Tibial artery (tissue), 4 donors: Measurements from ENCODE around the gene MAN2A2.

Experiments used
- DNase-seq, 2 donors: peaks; one replicate each; pipeline ENCODE4 v3.0.0-alpha.2; 2019
- H3K27ac ChIP-seq, 2 donors: fragments of 200-600 bp; sonication (generic) in 1 of 2; 1 replicate in 1 of 2; 2 replicates in 1 of 2; pipeline ENCODE4 v1.5.1; 2018 to 2019; ENCODE audit warnings: mild to moderate bottlenecking in 1 of 2
- H3K27me3 ChIP-seq, 2 donors: fragments of 200-600 bp; sonication (generic) in 1 of 2; one replicate each; pipeline versions ENCODE4 v1.5.1 to v1.6.0; 2016 to 2019
- H3K36me3 ChIP-seq, 3 donors: fragments of 200-600 bp; sonication (generic) in 2 of 3; one replicate each; pipeline ENCODE4 v1.5.1; 2016 to 2019; ENCODE audit warnings: mild to moderate bottlenecking in 2 of 3
- H3K4me1 ChIP-seq, 4 donors: fragments of 200-600 bp; sonication (generic) in 2 of 4; 1 replicate in 3 of 4; 2 replicates in 1 of 4; pipeline ENCODE4 v1.5.1; 2016 to 2019
- H3K4me3 ChIP-seq, 2 donors: fragments of 200-600 bp; sonication (generic) in 1 of 2; 1 replicate in 1 of 2; 2 replicates in 1 of 2; pipeline ENCODE4 v1.5.1; 2018 to 2019; ENCODE audit warnings: mild to moderate bottlenecking in 2 of 2
- H3K9me3 ChIP-seq, 3 donors: fragments of 200-600 bp; sonication (generic) in 1 of 3; one replicate each; pipeline ENCODE4 v1.5.1; 2016 to 2019
- intact Hi-C: fragments of 100-400 bp; cut with DNase I; formaldehyde crosslinking; loops from one replicate; pipeline ENCODE4 v1.15.0; 2023; ENCODE audit warnings: low total_unique reads
- TF ChIP-seq, protein P1 (sequence below), 2 experiments: fragments of 200-600 bp in 1 of 2; fragments of 450-650 bp in 1 of 2; IDR thresholded peaks; one replicate each; pipeline ENCODE4 v1.5.1; 2017 to 2019; ENCODE audit warnings: antibody characterized with exemption in 2 of 2, mild to moderate bottlenecking in 1 of 2, moderate library complexity in 1 of 2

Gene MAN2A2

DNA sequence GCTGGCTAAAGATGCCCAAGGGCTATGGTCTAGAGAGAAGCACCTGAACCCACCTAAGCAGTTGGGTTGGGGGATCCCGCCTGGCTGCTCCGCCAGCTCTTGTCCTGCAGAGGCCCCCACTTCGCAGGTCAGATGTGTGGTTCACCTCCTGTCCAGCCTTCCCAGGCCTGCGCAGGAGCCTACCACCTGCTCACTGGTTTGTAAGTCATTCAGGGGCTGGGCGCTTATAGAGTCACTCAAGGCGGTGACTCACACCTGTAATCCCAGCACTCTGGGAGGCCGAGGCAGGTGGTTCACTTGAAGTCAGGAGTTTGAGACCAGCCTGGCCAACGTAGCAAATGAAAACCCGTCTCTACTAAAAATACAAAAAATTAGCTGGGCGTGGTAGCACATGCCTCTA lies 38.6 kb upstream of the MAN2A2 start:
- H3K27me3 ChIP-seq = no peaks in the 10 kb centered on the region
- no peak for DNase-seq
- no peak overlapping the region for H3K27ac ChIP-seq
- no peak overlapping the region for H3K4me3 ChIP-seq
- peaks cover 0 to 6% (median 5%) of the 10 kb centered on the region in 4 donors for H3K4me1 ChIP-seq
- intact Hi-C loops = no loop called here
- H3K36me3 ChIP-seq = no peaks in the 10 kb centered on the region
- TF ChIP-seq, protein P1, sequence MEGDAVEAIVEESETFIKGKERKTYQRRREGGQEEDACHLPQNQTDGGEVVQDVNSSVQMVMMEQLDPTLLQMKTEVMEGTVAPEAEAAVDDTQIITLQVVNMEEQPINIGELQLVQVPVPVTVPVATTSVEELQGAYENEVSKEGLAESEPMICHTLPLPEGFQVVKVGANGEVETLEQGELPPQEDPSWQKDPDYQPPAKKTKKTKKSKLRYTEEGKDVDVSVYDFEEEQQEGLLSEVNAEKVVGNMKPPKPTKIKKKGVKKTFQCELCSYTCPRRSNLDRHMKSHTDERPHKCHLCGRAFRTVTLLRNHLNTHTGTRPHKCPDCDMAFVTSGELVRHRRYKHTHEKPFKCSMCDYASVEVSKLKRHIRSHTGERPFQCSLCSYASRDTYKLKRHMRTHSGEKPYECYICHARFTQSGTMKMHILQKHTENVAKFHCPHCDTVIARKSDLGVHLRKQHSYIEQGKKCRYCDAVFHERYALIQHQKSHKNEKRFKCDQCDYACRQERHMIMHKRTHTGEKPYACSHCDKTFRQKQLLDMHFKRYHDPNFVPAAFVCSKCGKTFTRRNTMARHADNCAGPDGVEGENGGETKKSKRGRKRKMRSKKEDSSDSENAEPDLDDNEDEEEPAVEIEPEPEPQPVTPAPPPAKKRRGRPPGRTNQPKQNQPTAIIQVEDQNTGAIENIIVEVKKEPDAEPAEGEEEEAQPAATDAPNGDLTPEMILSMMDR (IDR thresholded peaks at IDR 0.05) = no peak
- H3K9me3 ChIP-seq = no peaks in the 10 kb centered on the region

DNA sequence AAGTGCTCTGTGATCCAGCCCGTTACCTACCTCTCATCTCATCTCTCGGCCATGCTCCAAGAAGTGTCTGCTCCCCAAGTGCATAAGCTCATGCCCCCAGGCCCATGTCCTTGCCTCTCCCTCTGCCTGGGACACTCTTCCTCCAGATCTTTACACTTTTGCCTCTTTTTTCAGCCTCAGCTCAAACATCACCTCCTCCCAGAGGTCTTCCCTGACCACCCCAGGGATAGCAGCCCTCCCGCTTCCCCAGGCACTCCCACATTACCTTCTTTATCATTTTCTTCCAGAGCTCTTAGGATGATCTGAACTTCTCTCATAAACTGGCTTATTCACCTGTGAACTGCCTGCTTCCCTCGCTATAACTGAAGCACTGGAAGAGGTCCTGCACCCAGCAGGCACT lies 37.4 kb upstream of the MAN2A2 start:
- no peak for DNase-seq
- no peaks in the 10 kb centered on the region for H3K27me3 ChIP-seq
- no peaks in the 10 kb centered on the region for H3K9me3 ChIP-seq
- TF ChIP-seq, protein P1 (IDR thresholded peaks at IDR 0.05) = no peak
- intact Hi-C loops = no loop called here
- H3K4me1 ChIP-seq = peaks cover 0 to 18% (median 17%) of the 10 kb centered on the region in 4 donors
- no peak overlapping the region for H3K4me3 ChIP-seq
- no peak overlapping the region for H3K27ac ChIP-seq
- no peaks in the 10 kb centered on the region for H3K36me3 ChIP-seq

DNA sequence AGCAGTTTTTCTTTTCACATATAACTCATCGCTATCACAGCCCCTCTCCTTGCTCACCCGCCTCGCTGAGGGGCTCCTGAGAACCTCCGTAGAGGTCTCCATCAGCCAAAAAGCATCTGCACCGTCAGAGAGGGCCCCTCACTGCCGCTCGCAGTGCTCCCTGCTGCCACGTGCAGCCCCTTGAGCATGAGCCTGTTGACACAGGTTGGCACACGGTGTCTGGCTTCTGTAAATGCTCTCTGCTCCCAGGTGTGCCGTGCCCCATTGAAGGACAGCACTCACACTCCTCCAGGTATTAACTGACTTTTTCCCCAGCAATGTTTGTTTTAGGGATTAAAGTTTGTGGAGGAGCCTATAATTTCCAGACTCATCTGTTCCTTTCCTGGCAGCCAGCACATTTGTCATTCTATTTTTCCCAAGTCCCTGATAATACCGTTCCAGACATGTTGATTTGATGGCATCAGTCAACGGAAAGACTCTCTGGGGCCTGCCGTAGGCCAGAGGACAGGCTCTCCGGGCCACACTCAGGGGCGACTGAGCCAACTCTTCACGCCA lies 36.9 kb upstream of the MAN2A2 start:
- Histone ChIP-seq H3K4me1 (peaks cover 0 to 21% (median 19%) of the 10 kb centered on the region in 4 donors), H3K27me3 (no peaks in the 10 kb centered on the region), H3K36me3 (no peaks in the 10 kb centered on the region), H3K27ac (no peak overlapping the region), H3K9me3 (no peaks in the 10 kb centered on the region), H3K4me3 (no peak overlapping the region)
- DNase-seq = no peak
- TF ChIP-seq, protein P1 (IDR thresholded peaks at IDR 0.05) = no peak
- intact Hi-C loops = no loop called here

GRCh38 chr15:90866800-90867199 lies 36.3 kb upstream of the MAN2A2 start:
- DNase-seq = no peak
- H3K27me3 ChIP-seq = no peaks in the 10 kb centered on the region
- peaks cover 0 to 21% (median 19%) of the 10 kb centered on the region in 4 donors for H3K4me1 ChIP-seq
- no peaks in the 10 kb centered on the region for H3K9me3 ChIP-seq
- no peak overlapping the region for H3K27ac ChIP-seq
- H3K36me3 ChIP-seq = no peaks in the 10 kb centered on the region
- intact Hi-C loops = no loop called here
- H3K4me3 ChIP-seq = no peak overlapping the region
- TF ChIP-seq, protein P1 (IDR thresholded peaks at IDR 0.05) = no peak

DNA sequence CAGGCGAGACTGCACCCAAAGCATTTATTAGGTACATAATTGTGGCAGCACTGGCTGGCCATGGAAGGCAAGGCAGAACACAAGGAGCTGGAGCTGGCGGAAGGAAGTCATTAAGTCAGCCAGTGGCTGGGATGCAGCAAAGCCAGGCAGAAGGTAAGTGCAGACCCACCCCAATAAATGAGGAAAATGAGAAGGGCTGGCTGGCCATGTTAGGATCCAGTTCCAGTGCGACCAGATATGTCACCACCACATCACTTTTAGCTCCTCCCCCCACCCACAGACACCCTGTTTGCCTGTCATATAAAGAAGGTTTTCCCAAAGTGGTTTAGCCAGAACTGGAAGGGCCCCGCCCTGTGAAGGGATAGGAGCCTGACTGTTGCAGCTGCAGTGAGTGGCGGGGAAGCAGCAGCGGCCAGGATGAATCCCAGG lies 34.8 kb upstream of the MAN2A2 start, which contains the start of gene FURIN:
TSS of gene FURIN (plus strand) at position 328 of the 429 bp plus-strand sequence. CDS start 7,153 bp downstream, outside the sequence.
- Histone ChIP-seq H3K27me3 (no peaks in the 10 kb centered on the region), H3K36me3 (no peaks in the 10 kb centered on the region), H3K4me1 (peaks cover 0 to 33% (median 27%) of the 10 kb centered on the region in 4 donors), H3K27ac (peak within 1 kb of the TSS; percentile 97 to 98), H3K4me3 (no peak within 1 kb of the TSS), H3K9me3 (no peaks in the 10 kb centered on the region)
- intact Hi-C loops = no loop called here
- no peak for DNase-seq
- TF ChIP-seq, protein P1 (IDR thresholded peaks at IDR 0.05) = no peak
